Liver (tissue), 9 donors: ENCODE data around the gene INO80D. TPM values are rescaled to one million over a fixed set of nuclear protein-coding genes. Genes with fewer than 3 reads are reported as not detected.

ENCODE experiments used
- DNase-seq: peaks from one replicate; pipeline ENCODE4 v3.0.0-alpha.2; 2017; ENCODE audit warnings: low spot score
- H3K27ac ChIP-seq, 2 donors: one replicate each; pipeline ENCODE4 v1.7.0; 2013; ENCODE audit warnings: inconsistent platforms in 2 of 2, low read length in 2 of 2, control low read depth in 1 of 2, low read depth in 1 of 2, mild to moderate bottlenecking in 1 of 2
- H3K27me3 ChIP-seq, 4 donors: one replicate each; pipeline versions ENCODE4 v1.6.1 to v1.7.0; 2013; ENCODE audit warnings: low read length in 3 of 4, inconsistent platforms in 1 of 4, mild to moderate bottlenecking in 1 of 4, moderate library complexity in 1 of 4; ENCODE audit not compliant: control insufficient read depth in 4 of 4, insufficient read depth in 4 of 4
- H3K36me3 ChIP-seq, 4 donors: one replicate each; pipeline versions ENCODE4 v1.6.1 to v1.7.0; 2013; ENCODE audit warnings: low read length in 3 of 4, mild to moderate bottlenecking in 3 of 4, low read depth in 1 of 4, moderate library complexity in 1 of 4; ENCODE audit not compliant: control insufficient read depth in 4 of 4, insufficient read depth in 3 of 4
- H3K4me1 ChIP-seq, 4 donors: one replicate each; pipeline versions ENCODE4 v1.6.1 to v1.7.0; 2013; ENCODE audit warnings: low read length in 3 of 4, mild to moderate bottlenecking in 3 of 4, moderate library complexity in 1 of 4; ENCODE audit not compliant: control insufficient read depth in 4 of 4, insufficient read depth in 4 of 4
- H3K4me3 ChIP-seq, 3 donors: one replicate each; pipeline versions ENCODE4 v1.6.1 to v1.7.0; 2013; ENCODE audit warnings: low read length in 3 of 3, control low read depth in 1 of 3, low read depth in 1 of 3, mild to moderate bottlenecking in 1 of 3
- H3K9ac ChIP-seq, 2 donors: one replicate each; pipeline ENCODE4 v1.7.0; 2013; ENCODE audit warnings: low read length in 2 of 2, mild to moderate bottlenecking in 2 of 2, moderate library complexity in 2 of 2, control low read depth in 1 of 2, low read depth in 1 of 2
- H3K9me3 ChIP-seq, 4 donors: one replicate each; pipeline versions ENCODE4 v1.6.1 to v1.7.0; 2013; ENCODE audit warnings: low read length in 3 of 4; ENCODE audit not compliant: control insufficient read depth in 4 of 4
- ATF3 ChIP-seq: IDR thresholded peaks from 2 replicates; pipeline ENCODE4 v1.6.1; 2016; ENCODE audit warnings: antibody characterized with exemption
- CTCF ChIP-seq: fragments of 150-350 bp; IDR thresholded peaks from 2 replicates; pipeline ENCODE4 v1.5.1; 2017; ENCODE audit warnings: improper control_type of control experiment, low read depth, low read length; ENCODE audit not compliant: missing input control
- EGR1 ChIP-seq, 2 donors: IDR thresholded peaks; 2 replicates each; pipeline ENCODE4 v1.6.1; 2016 to 2018; ENCODE audit warnings: antibody characterized with exemption in 2 of 2, low read depth in 2 of 2
- FOXA1 ChIP-seq: IDR thresholded peaks from 2 replicates; pipeline ENCODE4 v1.6.1; 2016; ENCODE audit warnings: antibody characterized with exemption
- FOXA2 ChIP-seq: IDR thresholded peaks from 2 replicates; pipeline ENCODE4 v1.6.1; 2016; ENCODE audit warnings: antibody characterized with exemption
- GABPA ChIP-seq, 2 donors: IDR thresholded peaks in 1 of 2; conservative IDR thresholded peaks in 1 of 2; 2 replicates each; pipeline ENCODE4 v1.6.1; 2016; ENCODE audit warnings: antibody characterized with exemption in 2 of 2, mild to moderate bottlenecking in 1 of 2, moderate library complexity in 1 of 2
- HNF4A ChIP-seq, 2 donors: conservative IDR thresholded peaks; 2 replicates each; pipeline ENCODE4 v1.6.1; 2016; ENCODE audit warnings: antibody characterized with exemption in 2 of 2, mild to moderate bottlenecking in 2 of 2
- HNF4G ChIP-seq: IDR thresholded peaks from 2 replicates; pipeline ENCODE4 v1.6.1; 2016; ENCODE audit warnings: antibody characterized with exemption
- JUND ChIP-seq, 2 donors: IDR thresholded peaks; 2 replicates each; pipeline ENCODE4 v1.6.1; 2016; ENCODE audit warnings: antibody characterized with exemption in 2 of 2
- MAX ChIP-seq: IDR thresholded peaks from 2 replicates; pipeline ENCODE4 v1.6.1; 2016; ENCODE audit warnings: antibody characterized with exemption
- NR2F2 ChIP-seq: IDR thresholded peaks from 2 replicates; pipeline ENCODE4 v1.6.1; 2016; ENCODE audit warnings: antibody characterized with exemption
- RAD21 ChIP-seq, 2 donors: IDR thresholded peaks; 2 replicates each; pipeline ENCODE4 v1.6.1; 2016; ENCODE audit warnings: antibody characterized with exemption in 2 of 2, mild to moderate bottlenecking in 2 of 2
- REST ChIP-seq: IDR thresholded peaks from 2 replicates; pipeline ENCODE4 v1.6.1; 2016; ENCODE audit warnings: antibody characterized with exemption, mild to moderate bottlenecking
- RXRA ChIP-seq, 2 donors: IDR thresholded peaks; 2 replicates each; pipeline ENCODE4 v1.6.1; 2017 to 2018; ENCODE audit warnings: antibody characterized with exemption in 2 of 2, mild to moderate bottlenecking in 1 of 2
- SP1 ChIP-seq: IDR thresholded peaks from 2 replicates; pipeline ENCODE4 v1.6.1; 2018; ENCODE audit warnings: antibody characterized with exemption, mild to moderate bottlenecking
- TAF1 ChIP-seq: conservative IDR thresholded peaks from 2 replicates; pipeline ENCODE4 v1.6.1; 2016; ENCODE audit warnings: antibody characterized with exemption, mild to moderate bottlenecking
- YY1 ChIP-seq: IDR thresholded peaks from 2 replicates; pipeline ENCODE4 v1.6.1; 2016; ENCODE audit warnings: antibody characterized with exemption, mild to moderate bottlenecking
- ZBTB33 ChIP-seq: IDR thresholded peaks from 2 replicates; pipeline ENCODE4 v1.6.1; 2016; ENCODE audit warnings: antibody characterized with exemption
- WGBS: extraction: QIAGEN DNeasy Blood & Tissue Kit; methylation state at CpG from one replicate; pipeline ENCODE4 v1.1.7; 2013; 5-methylcytosine and 5-hydroxymethylcytosine counted together
- polyA plus RNA-seq, 2 donors: library from polyadenylated mRNA; stranded (reverse) in 1 of 2; unstranded in 1 of 2; fragments of 200-250 nt in 1 of 2; fragments of >200 nt in 1 of 2; fragmentation: Nextera tagmentation in 1 of 2; extraction: Ambion mirVana in 1 of 2; gene quantifications; one replicate each; pipeline versions ENCODE4 v1.2.1 to v1.2.3, GENCODE V29; 2013 to 2015
- total RNA-seq, 2 donors: library from RNA; depleted of rRNA; stranded (reverse); fragments of >200 nt; gene quantifications; one replicate each; pipeline ENCODE4 v1.2.3, GENCODE V29; 2014
- donor health status: healthy.
- donor health status: healthy.
- donor health status: healthy.
- donor health status: healthy.
- donor health status: healthy.

The INO80D gene
- total and polyA plus RNA-seq, 4 donors, result 0.76 to 10.3 (median 5.4) TPM

GRCh38 chr2:206112108-206112507, 26.1 kb upstream of the INO80D start:
- H3K4me3 ChIP-seq, result no peak overlapping the region
- WGBS, result 97% methylated on average over 3 of the region's 3 CpGs
- no peak for DNase-seq
- H3K9ac ChIP-seq, result no peak overlapping the region
- peaks cover 0 to 7% (median 2%) of the 10 kb centered on the region in 4 donors for H3K36me3 ChIP-seq
- TF ChIP-seq MAX, result no peak
- TF ChIP-seq RXRA (IDR thresholded peaks at IDR 0.05), result no peak
- TF ChIP-seq SP1, result no peak
- TF ChIP-seq ATF3, result no peak
- no peak for TF ChIP-seq FOXA2
- no peak for TF ChIP-seq NR2F2
- no peak for TF ChIP-seq TAF1
- no peak for TF ChIP-seq EGR1 (IDR thresholded peaks at IDR 0.05; ENCODE audit: low read depth in 2 of 2)
- no peak for TF ChIP-seq YY1
- no peak for TF ChIP-seq GABPA (IDR thresholded peaks at IDR 0.05 in 1 of 2, conservative IDR thresholded peaks at IDR 0.05 in 1 of 2)
- no peak for TF ChIP-seq ZBTB33
- TF ChIP-seq JUND (IDR thresholded peaks at IDR 0.05), result no peak
- TF ChIP-seq HNF4G, result no peak
- no peak for TF ChIP-seq REST
- TF ChIP-seq HNF4A (conservative IDR thresholded peaks at IDR 0.05), result no peak
- no peak for TF ChIP-seq CTCF
- TF ChIP-seq RAD21 (IDR thresholded peaks at IDR 0.05), result no peak
- TF ChIP-seq FOXA1, result no peak
- no peaks in the 10 kb centered on the region for H3K27me3 ChIP-seq
- no peaks in the 10 kb centered on the region for H3K4me1 ChIP-seq
- no peaks in the 10 kb centered on the region for H3K9me3 ChIP-seq
- H3K27ac ChIP-seq, result no peak overlapping the region
